ENCODE data around the gene TSPAN18. TPM values are rescaled to one million over a fixed set of nuclear protein-coding genes. Genes with fewer than 3 reads are reported as not detected.

TSPAN18 gene
- total and polyA plus RNA-seq, 2 experiments from 2014 or later: 6.0 to 10.6 TPM

- H3K4me3 ChIP-seq: no peak overlapping the region
- no peaks in the 10 kb centered on the region; the same call in 2 of the 3 replicates for H3K36me3 Mint-ChIP-seq (ENCODE audit: low read depth)
- H3K27me3 ChIP-seq (ENCODE audit: insufficient read depth): no peaks in the 10 kb centered on the region
- peak overlapping the region; percentile 14; the same call in 1 of the 2 replicates for H3K27ac Mint-ChIP-seq
- H3K9me3 Mint-ChIP-seq: peaks cover 5% of the 10 kb centered on the region; the same call in 1 of the 3 replicates
- peaks cover 21% of the 10 kb centered on the region for H3K27me3 Mint-ChIP-seq (ENCODE audit: insufficient read depth, low read depth, poor library complexity)
- no peak overlapping the region for H2AFZ ChIP-seq
- no peaks in the 10 kb centered on the region for H4K20me1 ChIP-seq (replicated peaks; ENCODE audit: insufficient read depth)
- H3K4me1 Mint-ChIP-seq: peaks cover 29% of the 10 kb centered on the region
- no peak overlapping the region for H3K27ac ChIP-seq (ENCODE audit: low read depth)
- no peaks in the 10 kb centered on the region for H3K36me3 ChIP-seq (ENCODE audit: insufficient read depth)
- H3K79me2 ChIP-seq (replicated peaks; ENCODE audit: insufficient read depth): no peaks in the 10 kb centered on the region
- H3K4me1 ChIP-seq (ENCODE audit: insufficient read depth): peaks cover 22% of the 10 kb centered on the region
- H3K4me3 Mint-ChIP-seq: no peak overlapping the region
- ATAC-seq (no peak), DNase-seq (ENCODE audit: low spot score) (no peak)
- TF ChIP-seq EZH2phosphoT487 (IDR thresholded peaks at IDR 0.05; ENCODE audit: unreplicated experiment) (no peak), NANOG (IDR thresholded peaks at IDR 0.05; ENCODE audit: borderline replicate concordance) (no peak), ETS1 (IDR thresholded peaks at IDR 0.05) (no peak), REST (IDR thresholded peaks at IDR 0.05; ENCODE audit: unreplicated experiment) (no peak), JUNB (IDR thresholded peaks at IDR 0.05; ENCODE audit: unreplicated experiment) (no peak), ZNF331 (CRISPR knock-in tag; IDR thresholded peaks at IDR 0.05; ENCODE audit: low read depth) (no peak), CREB1 (CRISPR knock-in tag; IDR thresholded peaks at IDR 0.05; ENCODE audit: low read depth) (no peak), ZNF114 (CRISPR knock-in tag; IDR thresholded peaks at IDR 0.05) (no peak), STAT1 (IDR thresholded peaks at IDR 0.05; ENCODE audit: unreplicated experiment) (no peak), CTCF (conservative IDR thresholded peaks at IDR 0.05; ENCODE audit: low read depth in 2 of 2) (no peak), ZNF462 (CRISPR knock-in tag; IDR thresholded peaks at IDR 0.05) (no peak), POLR2AphosphoS5 (IDR thresholded peaks at IDR 0.05; ENCODE audit: low read depth) (no peak), EZH2 (IDR thresholded peaks at IDR 0.05; ENCODE audit: low read depth, unreplicated experiment) (no peak)
- H3K9me2 ChIP-seq (ENCODE audit: insufficient read depth): no peaks in the 10 kb centered on the region
- H3F3A ChIP-seq (replicated peaks; ENCODE audit: low read depth): 0 out of 2 replicates have a peak, but pooled peaks cover 6% of the 10 kb centered on the region
- peak overlapping the region; percentile 6; the same call in 1 of the 2 replicates for H3K4me2 ChIP-seq
These were observed 13.7 kb upstream of the TSPAN18 start for GRCh38 chr11:44713022-44713421.

Measured in GM23338 (cell line).